Measurements from ENCODE around the gene CARD16.
"Not testable (repeated sequence)": the region's sequence is repeated elsewhere in the genome, so short reads cannot be mapped to it uniquely, and the experiment has no call there.

Gene CARD16

GRCh38 chr11:105070306-105070705, 25.2 kb upstream of the CARD16 start (continued):
- TF ChIP-seq, protein P1, sequence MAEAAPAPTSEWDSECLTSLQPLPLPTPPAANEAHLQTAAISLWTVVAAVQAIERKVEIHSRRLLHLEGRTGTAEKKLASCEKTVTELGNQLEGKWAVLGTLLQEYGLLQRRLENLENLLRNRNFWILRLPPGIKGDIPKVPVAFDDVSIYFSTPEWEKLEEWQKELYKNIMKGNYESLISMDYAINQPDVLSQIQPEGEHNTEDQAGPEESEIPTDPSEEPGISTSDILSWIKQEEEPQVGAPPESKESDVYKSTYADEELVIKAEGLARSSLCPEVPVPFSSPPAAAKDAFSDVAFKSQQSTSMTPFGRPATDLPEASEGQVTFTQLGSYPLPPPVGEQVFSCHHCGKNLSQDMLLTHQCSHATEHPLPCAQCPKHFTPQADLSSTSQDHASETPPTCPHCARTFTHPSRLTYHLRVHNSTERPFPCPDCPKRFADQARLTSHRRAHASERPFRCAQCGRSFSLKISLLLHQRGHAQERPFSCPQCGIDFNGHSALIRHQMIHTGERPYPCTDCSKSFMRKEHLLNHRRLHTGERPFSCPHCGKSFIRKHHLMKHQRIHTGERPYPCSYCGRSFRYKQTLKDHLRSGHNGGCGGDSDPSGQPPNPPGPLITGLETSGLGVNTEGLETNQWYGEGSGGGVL (tag by site-specific recombination; IDR thresholded peaks at IDR 0.05) = no peak
- TF ChIP-seq ZBTB10 (tag by site-specific recombination; IDR thresholded peaks at IDR 0.05) (no peak), ZXDB (tag by site-specific recombination; IDR thresholded peaks at IDR 0.05) (no peak), ZNF658 (tag by site-specific recombination; IDR thresholded peaks at IDR 0.05) (no peak), ZNF621 (tag by site-specific recombination; IDR thresholded peaks at IDR 0.05) (no peak), ZNF133 (tag by site-specific recombination; IDR thresholded peaks at IDR 0.05) (no peak), IKZF3 (tag by site-specific recombination; IDR thresholded peaks at IDR 0.05) (no peak)
- TF ChIP-seq, protein P2, sequence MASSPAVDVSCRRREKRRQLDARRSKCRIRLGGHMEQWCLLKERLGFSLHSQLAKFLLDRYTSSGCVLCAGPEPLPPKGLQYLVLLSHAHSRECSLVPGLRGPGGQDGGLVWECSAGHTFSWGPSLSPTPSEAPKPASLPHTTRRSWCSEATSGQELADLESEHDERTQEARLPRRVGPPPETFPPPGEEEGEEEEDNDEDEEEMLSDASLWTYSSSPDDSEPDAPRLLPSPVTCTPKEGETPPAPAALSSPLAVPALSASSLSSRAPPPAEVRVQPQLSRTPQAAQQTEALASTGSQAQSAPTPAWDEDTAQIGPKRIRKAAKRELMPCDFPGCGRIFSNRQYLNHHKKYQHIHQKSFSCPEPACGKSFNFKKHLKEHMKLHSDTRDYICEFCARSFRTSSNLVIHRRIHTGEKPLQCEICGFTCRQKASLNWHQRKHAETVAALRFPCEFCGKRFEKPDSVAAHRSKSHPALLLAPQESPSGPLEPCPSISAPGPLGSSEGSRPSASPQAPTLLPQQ (tag by site-specific recombination; IDR thresholded peaks at IDR 0.05) = no peak

DNA sequence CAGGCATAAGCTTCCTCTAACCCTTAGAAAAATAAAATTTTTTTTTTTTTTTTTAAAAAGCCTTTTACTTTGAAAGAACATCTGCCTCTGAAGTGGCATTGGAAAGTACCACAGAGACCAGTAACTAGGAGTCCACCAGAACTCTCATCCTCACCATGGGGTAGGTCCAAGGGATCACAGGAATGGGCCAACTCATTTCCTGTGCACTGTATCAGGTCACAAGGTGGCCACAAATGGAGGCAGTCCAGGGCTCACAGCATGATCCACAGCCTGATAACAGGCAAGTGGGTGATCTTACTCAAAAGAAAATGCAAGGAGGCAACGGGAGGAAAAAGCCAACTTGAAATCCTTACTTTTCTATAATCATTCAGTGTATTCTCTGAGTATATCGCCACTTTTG, 24.6 kb upstream of the CARD16 start:
- H3K27ac ChIP-seq (ENCODE audit: extremely low read depth, low read depth, low read length); CTCF ChIA-PET; H3K36me3 ChIP-seq (ENCODE audit: control insufficient read depth in 2 of 2, insufficient read depth in 1 of 2, low read length in 2 of 2); H3K4me3 ChIP-seq (ENCODE audit: low read depth, low read length); H3K9me3 ChIP-seq (ENCODE audit: control insufficient read depth, insufficient read depth, low read depth, low read length); H3K4me1 ChIP-seq (ENCODE audit: control insufficient read depth, insufficient read depth, low read length): not testable (repeated sequence)
- POLR2A ChIA-PET = interaction anchor here (0.5 kb wide), 1 partner anchor 301 kb away, joined by 3 read pairs; no protein-coding TSS in a partner anchor

DNA sequence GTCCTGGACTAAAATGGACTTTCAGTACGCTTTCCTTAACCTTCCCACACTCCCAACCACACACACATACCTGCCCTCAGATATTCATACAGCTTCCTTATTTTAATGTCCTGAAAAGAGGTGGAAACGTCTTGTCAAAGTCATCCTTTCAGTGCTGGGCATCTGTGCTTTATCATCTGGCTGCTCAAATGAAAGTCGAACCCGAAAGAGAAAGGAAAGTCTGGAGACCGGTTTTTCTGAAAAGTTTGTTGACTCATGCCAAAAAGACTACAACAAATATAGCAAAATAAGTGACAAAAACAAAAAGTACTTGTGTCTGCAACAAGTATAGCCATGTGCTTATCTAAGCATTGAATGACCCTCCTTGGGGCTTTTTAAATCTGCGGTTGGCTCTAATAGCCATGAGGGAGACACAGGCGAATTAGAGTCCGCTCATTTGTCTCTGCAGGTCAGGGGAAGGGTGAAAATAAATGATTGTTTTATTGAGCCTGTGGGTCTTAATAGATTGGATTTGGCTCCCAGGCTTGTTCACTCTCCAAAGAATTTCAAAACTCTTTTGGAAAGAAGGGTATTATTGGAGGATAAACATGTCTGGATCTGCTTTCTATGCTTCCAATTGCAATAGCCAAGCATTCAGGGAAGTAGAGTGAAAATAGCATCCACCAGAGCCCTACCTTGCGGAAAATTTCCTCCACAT, 18.3 kb upstream of the CARD16 start:
- H3K27ac ChIP-seq (ENCODE audit: extremely low read depth, low read depth, low read length); POLR2A ChIA-PET; H3K36me3 ChIP-seq (ENCODE audit: control insufficient read depth in 2 of 2, insufficient read depth in 1 of 2, low read length in 2 of 2); H3K4me1 ChIP-seq (ENCODE audit: control insufficient read depth, insufficient read depth, low read length); H3K4me3 ChIP-seq (ENCODE audit: low read depth, low read length); H3K9me3 ChIP-seq (ENCODE audit: control insufficient read depth, insufficient read depth, low read depth, low read length): not testable (repeated sequence)
- CTCF ChIA-PET = interaction anchor here (0.7 kb wide), 1 partner anchor 598 kb away, joined by 4 read pairs; no protein-coding TSS in a partner anchor

DNA sequence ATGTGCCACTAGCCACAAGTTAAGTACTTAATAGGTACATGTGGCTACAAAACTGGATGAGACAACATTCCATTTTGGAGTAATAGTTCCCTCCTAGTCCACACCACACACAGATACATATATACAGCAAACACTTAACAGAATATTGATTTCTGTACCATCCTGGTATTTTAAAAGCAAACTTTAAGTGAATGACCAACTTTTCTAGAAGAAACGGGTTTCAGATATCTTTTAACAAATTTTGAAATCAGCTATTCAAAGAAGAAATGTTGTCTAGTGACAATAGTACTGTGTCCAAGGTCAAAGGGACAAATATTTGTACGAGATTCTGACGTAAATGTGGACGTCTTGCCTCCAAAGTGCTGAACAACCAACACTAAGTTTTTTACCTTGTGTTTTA, 12.3 kb upstream of the CARD16 start:
- Histone ChIP-seq H3K9me3 (ENCODE audit: control insufficient read depth, insufficient read depth, low read depth, low read length) (no peaks in the 10 kb centered on the region), H3K4me3 (ENCODE audit: low read depth, low read length) (no peak overlapping the region), H3K27ac (ENCODE audit: extremely low read depth, low read depth, low read length) (no peak overlapping the region), H3K36me3 (ENCODE audit: control insufficient read depth in 2 of 2, insufficient read depth in 1 of 2, low read length in 2 of 2) (no peaks in the 10 kb centered on the region), H3K4me1 (ENCODE audit: control insufficient read depth, insufficient read depth, low read length) (no peaks in the 10 kb centered on the region)
- POLR2A ChIA-PET = no interaction called here
- CTCF ChIA-PET = no interaction called here
- no peak for TF ChIP-seq ZNF558 (tag by site-specific recombination; IDR thresholded peaks at IDR 0.05)
- TF ChIP-seq ZNF660 (tag by site-specific recombination; IDR thresholded peaks at IDR 0.05) = no peak
- TF ChIP-seq OVOL3 (tag by site-specific recombination; IDR thresholded peaks at IDR 0.05) = no peak
- no peak for TF ChIP-seq HIC1 (tag by site-specific recombination; IDR thresholded peaks at IDR 0.05)
- no peak for TF ChIP-seq ZNF580 (tag by site-specific recombination; IDR thresholded peaks at IDR 0.05)
- TF ChIP-seq, protein P3, sequence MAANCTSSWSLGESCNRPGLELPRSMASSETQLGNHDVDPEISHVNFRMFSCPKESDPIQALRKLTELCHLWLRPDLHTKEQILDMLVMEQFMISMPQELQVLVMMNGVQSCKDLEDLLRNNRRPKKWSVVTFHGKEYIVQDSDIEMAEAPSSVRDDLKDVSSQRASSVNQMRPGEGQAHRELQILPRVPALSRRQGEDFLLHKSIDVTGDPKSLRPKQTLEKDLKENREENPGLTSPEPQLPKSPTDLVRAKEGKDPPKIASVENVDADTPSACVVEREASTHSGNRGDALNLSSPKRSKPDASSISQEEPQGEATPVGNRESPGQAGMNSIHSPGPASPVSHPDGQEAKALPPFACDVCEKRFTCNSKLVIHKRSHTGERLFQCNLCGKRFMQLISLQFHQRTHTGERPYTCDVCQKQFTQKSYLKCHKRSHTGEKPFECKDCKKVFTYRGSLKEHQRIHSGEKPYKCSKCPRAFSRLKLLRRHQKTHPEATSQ (tag by site-specific recombination; IDR thresholded peaks at IDR 0.05) = no peak
- TF ChIP-seq ZNF626 (tag by site-specific recombination; IDR thresholded peaks at IDR 0.05) = no peak
- TF ChIP-seq, protein P4, sequence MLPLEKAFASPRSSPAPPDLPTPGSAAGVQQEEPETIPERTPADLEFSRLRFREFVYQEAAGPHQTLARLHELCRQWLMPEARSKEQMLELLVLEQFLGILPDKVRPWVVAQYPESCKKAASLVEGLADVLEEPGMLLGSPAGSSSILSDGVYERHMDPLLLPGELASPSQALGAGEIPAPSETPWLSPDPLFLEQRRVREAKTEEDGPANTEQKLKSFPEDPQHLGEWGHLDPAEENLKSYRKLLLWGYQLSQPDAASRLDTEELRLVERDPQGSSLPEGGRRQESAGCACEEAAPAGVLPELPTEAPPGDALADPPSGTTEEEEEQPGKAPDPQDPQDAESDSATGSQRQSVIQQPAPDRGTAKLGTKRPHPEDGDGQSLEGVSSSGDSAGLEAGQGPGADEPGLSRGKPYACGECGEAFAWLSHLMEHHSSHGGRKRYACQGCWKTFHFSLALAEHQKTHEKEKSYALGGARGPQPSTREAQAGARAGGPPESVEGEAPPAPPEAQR (tag by site-specific recombination; IDR thresholded peaks at IDR 0.05) = no peak
